NCI-H69 (cell line): Measurements from ENCODE around the gene SMAGP.
"Not testable (repeated sequence)": the region's sequence is repeated elsewhere in the genome, so short reads cannot be mapped to it uniquely, and the experiment has no call there.

Experiments
- DNase-seq: peaks from one replicate; lab custom pipeline; 2025; lab: John Stamatoyannopoulos, UW

The SMAGP gene

GRCh38 chr12:51264297-51264696 is 5.9 kb downstream of the SMAGP start:
- no peak for DNase-seq

- DNase-seq: no peak
Measured at GRCh38 chr12:51263341-51263740, 6.9 kb downstream of the SMAGP start.

- peak; percentile 78 for DNase-seq
Measured at GRCh38 chr12:51262758-51263177, 7.4 kb downstream of the SMAGP start.

- DNase-seq: not testable (repeated sequence)
Measured at GRCh38 chr12:51259600-51259999, 10.6 kb downstream of the SMAGP start.

GRCh38 chr12:51254536-51254935 is 15.7 kb downstream of the SMAGP start:
- no peak for DNase-seq

GRCh38 chr12:51253276-51253675 is 16.9 kb downstream of the SMAGP start:
- no peak for DNase-seq

GRCh38 chr12:51247523-51248206 is 22.6 kb downstream of the SMAGP start:
- DNase-seq: peak; percentile 72

- peak; percentile 33 for DNase-seq
Measured at GRCh38 chr12:51246254-51246853, 23.9 kb downstream of the SMAGP start.

GRCh38 chr12:51245476-51246253 is 24.6 kb downstream of the SMAGP start:
- no peak for DNase-seq

GRCh38 chr12:51244269-51244668 is 25.9 kb downstream of the SMAGP start:
- DNase-seq: no peak

GRCh38 chr12:51242876-51243275 is 27.3 kb downstream of the SMAGP start:
- DNase-seq: no peak

GRCh38 chr12:51242120-51242519 is 28.1 kb downstream of the SMAGP start:
- DNase-seq: no peak

GRCh38 chr12:51240971-51241370 is 29.2 kb downstream of the SMAGP start:
- DNase-seq: no peak

GRCh38 chr12:51238510-51239334 is 31.5 kb downstream of the SMAGP start, which contains the start of gene DAZAP2:
Gene DAZAP2, plus strand, starts transcription at chr12:51238826. Its CDS starts 82 bp downstream, at chr12:51238908.
- DNase-seq: peak; percentile 99

- peak; percentile 71 for DNase-seq
Measured at GRCh38 chr12:51238037-51238509, 32.1 kb downstream of the SMAGP start.

- no peak for DNase-seq
Measured at GRCh38 chr12:51234530-51234929, 35.7 kb downstream of the SMAGP start.

GRCh38 chr12:51232642-51233041 is 37.6 kb downstream of the SMAGP start:
- no peak for DNase-seq

GRCh38 chr12:51229116-51229809 is 41.0 kb downstream of the SMAGP start:
- no peak for DNase-seq

GRCh38 chr12:51227962-51228361 is 42.3 kb downstream of the SMAGP start:
- no peak for DNase-seq

GRCh38 chr12:51227112-51227511 is 43.1 kb downstream of the SMAGP start:
- not testable (repeated sequence) for DNase-seq

GRCh38 chr12:51225771-51226170 is 44.4 kb downstream of the SMAGP start:
- no peak for DNase-seq
